HUES48 (cell line): Measurements from ENCODE around the gene SCFD2.
"Not testable (repeated sequence)": the region's sequence is repeated elsewhere in the genome, so short reads cannot be mapped to it uniquely, and the experiment has no call there.

Source experiments
- H3K27ac ChIP-seq: one replicate; pipeline ENCODE4 v1.7.0; 2013; ENCODE audit warnings: low read depth, low read length, inconsistent platforms
- H3K27me3 ChIP-seq: 2 replicates; pipeline ENCODE4 v1.6.1; 2013; ENCODE audit warnings: mild to moderate bottlenecking, low read length; ENCODE audit not compliant: control insufficient read depth, insufficient read depth
- H3K36me3 ChIP-seq: 2 replicates; pipeline ENCODE4 v1.6.1; 2013; ENCODE audit warnings: low read length; ENCODE audit not compliant: control insufficient read depth, insufficient read depth
- H3K4me1 ChIP-seq: 2 replicates; pipeline ENCODE4 v1.6.1; 2013; ENCODE audit warnings: mild to moderate bottlenecking, low read length; ENCODE audit not compliant: control insufficient read depth, insufficient read depth
- H3K4me3 ChIP-seq: 2 replicates; pipeline ENCODE4 v1.5.1; 2013; ENCODE audit warnings: mild to moderate bottlenecking, low read depth, low read length
- H3K9ac ChIP-seq: 2 replicates; pipeline ENCODE4 v1.6.1; 2013; ENCODE audit warnings: mild to moderate bottlenecking, low read depth, low read length, moderate library complexity
- H3K9me3 ChIP-seq: 2 replicates; pipeline ENCODE4 v1.6.1; 2013; ENCODE audit warnings: low read length; ENCODE audit not compliant: control insufficient read depth, insufficient read depth

Gene SCFD2

DNA sequence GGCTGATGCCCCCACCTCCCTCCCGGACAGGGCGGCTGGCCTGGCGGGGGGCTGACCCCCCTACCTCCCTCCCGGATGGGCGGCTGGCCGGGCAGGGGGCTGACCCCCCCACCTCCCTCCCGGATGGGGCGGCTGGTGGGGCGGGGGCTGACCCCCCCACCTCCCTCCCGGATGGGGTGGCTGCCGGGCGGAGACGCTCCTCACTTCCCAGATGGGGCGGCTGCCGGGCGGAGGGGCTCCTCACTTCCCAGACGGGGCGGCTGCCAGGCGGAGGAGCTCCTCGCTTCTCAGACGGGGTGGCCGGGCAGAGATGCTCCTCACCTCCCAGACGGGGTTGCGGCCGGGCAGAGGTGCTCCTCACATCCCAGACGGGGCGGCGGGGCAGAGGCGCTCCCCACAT is 127.5 kb downstream of the SCFD2 start:
- H3K27ac ChIP-seq, H3K36me3 ChIP-seq, H3K9ac ChIP-seq, H3K27me3 ChIP-seq, H3K4me1 ChIP-seq, H3K4me3 ChIP-seq, H3K9me3 ChIP-seq: not testable (repeated sequence)

DNA sequence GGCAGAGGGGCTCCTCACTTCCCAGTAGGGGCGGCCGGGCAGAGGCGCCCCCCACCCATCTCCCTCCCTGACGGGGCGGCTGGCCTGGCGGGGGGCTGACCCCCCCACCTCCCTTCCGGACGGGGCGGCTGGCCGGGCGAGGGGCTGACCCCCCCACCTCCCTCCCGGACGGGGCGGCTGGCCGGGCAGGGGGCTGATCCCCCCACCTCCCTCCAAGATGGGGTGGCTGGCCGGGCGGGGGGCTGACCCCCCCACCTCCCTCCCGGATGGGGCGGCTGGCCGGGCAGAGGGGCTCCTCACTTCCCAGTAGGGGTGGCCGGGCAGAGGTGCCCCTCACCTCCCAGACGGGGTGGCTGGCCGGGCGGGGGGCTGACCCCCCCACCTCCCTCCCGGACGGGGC is 128.1 kb downstream of the SCFD2 start:
- not testable (repeated sequence) for H3K9me3 ChIP-seq, H3K27ac ChIP-seq, H3K4me3 ChIP-seq, H3K27me3 ChIP-seq, H3K9ac ChIP-seq, H3K36me3 ChIP-seq, H3K4me1 ChIP-seq

DNA sequence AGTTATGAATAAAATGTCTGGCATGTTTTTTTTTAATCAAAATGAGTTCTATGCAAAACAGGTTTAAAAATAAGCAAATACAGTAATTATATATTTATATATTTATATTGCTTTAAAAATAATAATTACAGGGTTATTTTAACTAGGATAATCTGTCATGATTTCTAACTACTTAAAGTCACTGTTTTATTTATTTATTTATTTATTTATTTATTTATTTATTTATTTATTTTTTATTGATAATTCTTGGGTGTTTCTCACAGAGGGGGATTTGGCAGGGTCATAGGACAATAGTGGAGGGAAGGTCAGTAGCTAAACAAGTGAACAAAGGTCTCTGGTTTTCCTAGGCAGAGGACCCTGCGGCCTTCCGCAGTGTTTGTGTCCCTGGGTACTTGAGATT is 129.2 kb downstream of the SCFD2 start:
- H3K9me3 ChIP-seq, H3K27ac ChIP-seq, H3K36me3 ChIP-seq, H3K9ac ChIP-seq, H3K27me3 ChIP-seq, H3K4me1 ChIP-seq, H3K4me3 ChIP-seq: not testable (repeated sequence)

DNA sequence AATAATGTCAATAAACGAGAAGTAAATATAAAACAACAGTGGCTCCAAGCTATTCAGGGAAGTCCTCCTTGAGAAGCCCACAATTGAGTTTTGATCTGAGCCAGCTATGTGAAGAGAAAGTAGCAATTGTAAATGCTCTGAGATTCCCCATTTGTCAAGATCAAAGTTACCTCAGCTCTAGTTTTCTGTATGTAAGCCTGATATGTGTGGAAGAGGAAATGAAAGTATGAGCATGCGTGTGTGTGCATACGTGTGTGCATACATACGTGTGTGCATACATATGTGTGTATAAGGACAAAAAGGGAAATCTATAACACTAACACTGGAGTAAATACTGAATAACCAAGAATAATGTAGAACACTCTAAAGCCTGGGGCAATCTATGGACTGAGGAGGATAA is 130.3 kb downstream of the SCFD2 start:
- H3K4me1 ChIP-seq: no peaks in the 10 kb centered on the region
- no peak overlapping the region for H3K4me3 ChIP-seq
- H3K9ac ChIP-seq: no peak overlapping the region
- H3K27ac ChIP-seq: no peak overlapping the region
- no peaks in the 10 kb centered on the region for H3K36me3 ChIP-seq
- H3K9me3 ChIP-seq: 0 out of 2 replicates have a peak, but pooled peaks cover 2% of the 10 kb centered on the region
- no peaks in the 10 kb centered on the region for H3K27me3 ChIP-seq

DNA sequence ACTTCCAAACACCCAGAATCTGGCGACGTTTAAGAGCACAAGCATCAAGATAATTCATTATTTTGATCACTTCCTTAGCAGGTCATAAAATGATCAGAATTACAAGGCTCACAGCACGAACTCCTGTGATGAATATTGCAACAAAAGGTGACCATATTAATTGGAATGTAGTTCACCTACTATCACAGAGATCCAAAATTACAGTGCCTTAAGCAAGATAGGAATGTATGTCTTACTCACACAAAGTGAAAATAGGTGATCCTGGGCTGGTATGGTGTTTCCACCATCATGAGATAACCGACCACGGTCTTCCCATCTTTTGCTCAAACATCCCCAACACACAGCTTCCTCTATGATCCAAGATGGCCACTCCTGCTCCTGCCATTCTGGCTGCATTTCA is 131.2 kb downstream of the SCFD2 start:
- Histone ChIP-seq H3K27me3 (no peaks in the 10 kb centered on the region), H3K9ac (no peak overlapping the region), H3K36me3 (no peaks in the 10 kb centered on the region), H3K4me3 (no peak overlapping the region), H3K27ac (no peak overlapping the region), H3K4me1 (no peaks in the 10 kb centered on the region), H3K9me3 (0 out of 2 replicates have a peak, but pooled peaks cover 2% of the 10 kb centered on the region)

DNA sequence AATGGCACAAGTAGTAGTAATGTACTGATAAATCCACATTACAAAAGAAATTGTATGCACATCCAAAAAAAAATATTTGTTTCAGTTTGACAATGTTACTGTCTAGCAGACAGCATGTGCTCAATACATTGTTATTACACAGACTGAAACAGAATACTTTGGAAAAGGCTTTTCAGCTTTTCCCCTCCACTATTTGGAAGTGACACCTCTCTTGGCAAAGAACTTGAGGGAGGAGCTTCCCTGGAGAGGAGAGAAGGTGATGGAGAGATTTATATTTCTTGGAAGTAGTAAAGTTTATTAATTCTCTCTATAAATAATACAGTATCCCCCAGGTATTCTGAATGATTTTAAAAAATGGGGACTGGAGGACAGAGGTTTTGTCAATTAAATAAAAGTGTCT is 131.8 kb downstream of the SCFD2 start:
- Histone ChIP-seq H3K27me3 (no peaks in the 10 kb centered on the region), H3K4me3 (no peak overlapping the region), H3K9me3 (0 out of 2 replicates have a peak, but pooled peaks cover 2% of the 10 kb centered on the region), H3K36me3 (no peaks in the 10 kb centered on the region), H3K27ac (no peak overlapping the region), H3K9ac (no peak overlapping the region), H3K4me1 (no peaks in the 10 kb centered on the region)

DNA sequence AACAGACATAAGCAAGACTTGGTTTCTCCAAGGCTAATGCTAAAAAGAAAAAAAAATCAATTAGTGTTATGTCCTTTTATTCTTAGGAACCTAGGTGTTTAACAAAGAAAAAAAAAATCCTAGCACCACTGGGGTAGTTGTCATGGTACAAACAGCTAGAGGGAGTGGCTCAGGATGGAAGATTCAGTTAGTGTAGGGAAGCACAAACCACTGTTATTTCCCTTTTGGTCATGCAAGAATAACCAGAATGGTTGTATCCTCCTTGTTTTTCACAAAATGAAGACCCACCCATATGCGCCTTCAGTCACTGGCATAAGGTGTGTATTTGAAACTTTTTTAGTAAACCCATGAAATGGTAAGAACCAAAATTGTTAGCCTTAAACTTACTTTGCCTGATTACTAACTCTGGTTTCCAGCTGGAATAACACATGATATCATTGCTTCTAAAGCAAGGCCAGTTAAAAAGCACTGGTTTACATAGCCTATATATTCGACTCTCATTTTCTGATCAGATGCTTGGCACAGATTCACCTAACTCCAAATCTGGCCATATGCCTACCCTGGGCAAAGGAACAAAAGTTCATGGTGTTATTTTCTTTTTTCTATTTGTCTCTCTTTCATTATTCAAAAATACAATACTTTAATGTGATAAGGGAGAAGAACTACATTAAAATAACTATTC is 132.6 kb downstream of the SCFD2 start:
- Histone ChIP-seq H3K9ac (no peak overlapping the region), H3K27me3 (no peaks in the 10 kb centered on the region), H3K4me3 (no peak overlapping the region), H3K9me3 (0 out of 2 replicates have a peak, but pooled peaks cover 2% of the 10 kb centered on the region), H3K4me1 (no peaks in the 10 kb centered on the region), H3K36me3 (no peaks in the 10 kb centered on the region), H3K27ac (no peak overlapping the region)

DNA sequence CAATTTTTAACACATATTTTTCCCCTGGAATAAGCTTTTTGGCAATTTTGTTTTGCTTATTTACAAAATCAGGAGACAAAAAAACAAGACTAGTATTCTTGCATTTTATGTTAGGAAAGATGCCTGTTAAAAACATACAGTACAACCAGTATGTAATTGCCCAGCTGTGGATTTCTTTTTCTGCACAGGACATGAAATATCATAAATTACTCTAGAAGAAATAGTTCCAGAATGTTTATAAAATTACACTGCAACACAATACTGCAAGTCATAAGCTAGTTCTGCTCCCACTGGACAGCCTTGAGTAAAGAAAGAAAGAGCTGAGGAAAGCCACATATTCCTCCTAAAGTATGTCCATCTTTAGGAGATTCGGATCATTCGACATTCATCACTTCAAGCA is 133.5 kb downstream of the SCFD2 start:
- Histone ChIP-seq H3K9me3 (0 out of 2 replicates have a peak, but pooled peaks cover 2% of the 10 kb centered on the region), H3K4me1 (no peaks in the 10 kb centered on the region), H3K27me3 (no peaks in the 10 kb centered on the region), H3K4me3 (no peak overlapping the region), H3K27ac (no peak overlapping the region), H3K9ac (no peak overlapping the region), H3K36me3 (no peaks in the 10 kb centered on the region)

DNA sequence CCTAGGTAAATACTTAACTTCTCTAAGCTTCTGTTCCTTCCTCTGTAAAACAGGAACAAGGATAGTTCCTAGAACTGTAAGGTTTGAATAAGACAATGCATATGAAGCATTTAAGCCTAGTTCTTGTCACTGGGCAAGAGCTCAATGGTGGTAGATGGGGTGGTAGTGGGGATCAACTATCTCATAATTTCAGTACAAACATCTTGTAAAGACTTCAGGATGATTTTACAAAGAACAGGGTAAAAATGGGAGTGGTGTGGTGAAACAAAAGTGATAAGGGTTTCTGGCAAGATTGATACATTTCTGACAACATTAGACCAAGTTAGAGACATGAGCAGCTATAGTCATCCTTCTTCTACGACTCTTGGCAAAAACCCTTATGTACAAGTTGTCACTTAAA is 137.8 kb downstream of the SCFD2 start:
- Histone ChIP-seq H3K27ac (no peak overlapping the region), H3K4me3 (no peak overlapping the region), H3K9me3 (0 out of 2 replicates have a peak, but pooled peaks cover 2% of the 10 kb centered on the region), H3K9ac (no peak overlapping the region), H3K27me3 (no peaks in the 10 kb centered on the region), H3K36me3 (no peaks in the 10 kb centered on the region), H3K4me1 (no peaks in the 10 kb centered on the region)

DNA sequence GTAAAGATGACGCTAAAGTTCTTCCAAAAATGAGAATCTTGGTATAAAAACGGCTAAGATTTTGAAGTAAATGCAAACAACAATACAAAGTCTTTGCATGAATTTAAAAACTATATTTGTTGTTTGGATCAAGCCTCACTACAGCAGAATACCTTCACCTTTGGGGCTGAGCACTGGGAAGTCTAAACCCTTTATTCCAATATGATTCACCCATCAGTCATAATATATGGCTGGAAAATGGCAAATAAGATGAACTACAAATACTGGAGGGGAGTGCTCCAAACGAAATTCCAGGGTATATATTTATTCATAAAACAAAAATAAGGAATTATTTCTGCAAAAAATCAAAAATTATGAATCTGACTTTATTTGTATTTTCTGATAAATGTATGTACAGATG is 138.4 kb downstream of the SCFD2 start:
- Histone ChIP-seq H3K27me3 (no peaks in the 10 kb centered on the region), H3K4me3 (no peak overlapping the region)

DNA sequence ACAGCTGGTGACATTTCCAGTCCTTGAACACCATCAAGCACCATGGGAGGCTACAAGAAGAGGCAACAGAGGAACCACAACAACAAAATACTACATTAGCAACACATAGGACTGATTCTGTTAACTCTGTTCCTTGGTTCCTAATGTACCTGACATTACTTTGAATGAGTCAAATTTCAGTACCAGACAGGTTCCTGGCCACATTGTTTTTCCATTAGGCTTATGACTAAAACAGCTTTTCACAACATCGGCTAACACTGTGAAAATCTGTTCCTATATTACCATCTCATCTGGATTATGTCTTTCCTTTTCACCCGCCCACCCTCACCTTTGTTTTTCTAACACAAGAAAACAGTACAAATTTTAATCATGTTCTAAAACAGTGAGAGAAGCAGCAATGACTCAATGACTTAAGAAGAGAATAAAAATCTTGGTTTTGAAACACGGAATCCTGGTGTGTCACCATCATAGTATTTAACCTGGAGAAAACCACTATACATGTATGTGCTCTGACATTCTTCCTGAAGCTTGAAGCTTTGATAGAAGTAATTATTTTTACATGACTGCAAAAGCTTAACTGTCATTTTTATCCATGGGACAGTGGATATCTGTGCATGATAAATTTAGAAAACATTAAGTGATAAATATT is 143.9 kb downstream of the SCFD2 start:
- no peak overlapping the region for H3K9ac ChIP-seq
- H3K36me3 ChIP-seq: no peaks in the 10 kb centered on the region
- no peak overlapping the region for H3K27ac ChIP-seq
- peaks cover 9% of the 10 kb centered on the region for H3K9me3 ChIP-seq
- no peaks in the 10 kb centered on the region for H3K27me3 ChIP-seq
- no peaks in the 10 kb centered on the region for H3K4me1 ChIP-seq
- no peak overlapping the region for H3K4me3 ChIP-seq

More for the DNA sequence above, 138.4 kb downstream of the SCFD2 start:
- H3K4me1 ChIP-seq: no peaks in the 10 kb centered on the region
- no peak overlapping the region for H3K9ac ChIP-seq
- no peak overlapping the region for H3K27ac ChIP-seq
- 0 out of 2 replicates have a peak, but pooled peaks cover 2% of the 10 kb centered on the region for H3K9me3 ChIP-seq
- no peaks in the 10 kb centered on the region for H3K36me3 ChIP-seq
